ENCODE data around the gene MGRN1. TPM values are rescaled to one million over a fixed set of nuclear protein-coding genes. Genes with fewer than 3 reads are reported as not detected.
A peak's percentile ranks its signal among the peaks of the same experiment; 100 is the strongest.

MGRN1 gene
- total and polyA plus RNA-seq, 12 donors, result 19.2 to 73.5 (median 40.8) TPM

DNA sequence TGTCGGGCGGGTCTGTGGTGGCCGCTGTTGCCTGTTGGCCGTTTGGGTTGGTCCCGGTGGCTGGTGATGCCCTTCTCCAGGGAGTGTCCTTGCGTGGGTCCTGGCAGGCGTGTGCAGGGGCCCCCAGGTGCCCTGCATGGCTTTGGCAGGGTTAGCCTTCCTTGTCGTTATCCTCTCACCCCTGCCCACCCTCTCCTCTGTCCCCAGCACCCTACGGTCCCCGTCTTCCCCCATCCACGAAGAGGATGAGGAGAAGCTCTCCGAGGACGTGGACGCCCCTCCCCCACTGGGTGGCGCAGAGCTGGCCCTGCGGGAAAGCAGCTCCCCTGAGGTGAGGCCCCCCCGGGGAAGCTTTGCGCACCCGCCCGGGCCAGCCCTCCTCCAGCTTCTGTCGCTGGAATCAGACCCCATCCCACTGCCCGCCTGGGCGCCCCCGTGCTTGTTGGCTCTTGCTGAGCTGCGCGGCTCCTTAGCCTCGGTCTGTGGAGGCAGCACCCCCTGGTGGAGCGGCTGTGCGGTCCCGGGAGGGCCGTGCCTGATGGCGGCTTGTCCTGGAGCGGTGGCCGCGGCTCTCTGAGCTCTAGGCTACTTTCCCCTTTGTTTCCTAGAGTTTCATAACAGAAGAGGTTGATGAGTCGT is 58.1 kb downstream of the MGRN1 start:
- DNase-seq, result peak in 1 of 2 donors; percentile 18
- no peak for ATAC-seq
- WGBS, 2 donors, result 76 to 79% methylated on average over 35 to 36 of the region's 36 CpGs
- Histone ChIP-seq H3K36me3 (peaks cover 0 to 84% (median 12%) of the 10 kb centered on the region in 9 donors), H3K4me1 (peaks cover under 1 to 52% (median 26%) of the 10 kb centered on the region in 9 donors), H3K9me3 (no peaks in the 10 kb centered on the region), H3K27me3 (no peaks in the 10 kb centered on the region), H3K27ac (peak overlapping the region in 1 of 10 donors; percentile 11), H3K4me3 (no peak overlapping the region)
- TF ChIP-seq, protein P1, sequence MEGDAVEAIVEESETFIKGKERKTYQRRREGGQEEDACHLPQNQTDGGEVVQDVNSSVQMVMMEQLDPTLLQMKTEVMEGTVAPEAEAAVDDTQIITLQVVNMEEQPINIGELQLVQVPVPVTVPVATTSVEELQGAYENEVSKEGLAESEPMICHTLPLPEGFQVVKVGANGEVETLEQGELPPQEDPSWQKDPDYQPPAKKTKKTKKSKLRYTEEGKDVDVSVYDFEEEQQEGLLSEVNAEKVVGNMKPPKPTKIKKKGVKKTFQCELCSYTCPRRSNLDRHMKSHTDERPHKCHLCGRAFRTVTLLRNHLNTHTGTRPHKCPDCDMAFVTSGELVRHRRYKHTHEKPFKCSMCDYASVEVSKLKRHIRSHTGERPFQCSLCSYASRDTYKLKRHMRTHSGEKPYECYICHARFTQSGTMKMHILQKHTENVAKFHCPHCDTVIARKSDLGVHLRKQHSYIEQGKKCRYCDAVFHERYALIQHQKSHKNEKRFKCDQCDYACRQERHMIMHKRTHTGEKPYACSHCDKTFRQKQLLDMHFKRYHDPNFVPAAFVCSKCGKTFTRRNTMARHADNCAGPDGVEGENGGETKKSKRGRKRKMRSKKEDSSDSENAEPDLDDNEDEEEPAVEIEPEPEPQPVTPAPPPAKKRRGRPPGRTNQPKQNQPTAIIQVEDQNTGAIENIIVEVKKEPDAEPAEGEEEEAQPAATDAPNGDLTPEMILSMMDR (IDR thresholded peaks at IDR 0.05), result peak in 7 of 9 donors; percentile 11 to 50 (median 33)
- intact Hi-C loops (cut with DNase I), result loop anchor here in 1 of 10 donors (2.0 to 10.0 kb wide), 2 partner anchors 66 to 168 kb away; no protein-coding TSS in a partner anchor

DNA sequence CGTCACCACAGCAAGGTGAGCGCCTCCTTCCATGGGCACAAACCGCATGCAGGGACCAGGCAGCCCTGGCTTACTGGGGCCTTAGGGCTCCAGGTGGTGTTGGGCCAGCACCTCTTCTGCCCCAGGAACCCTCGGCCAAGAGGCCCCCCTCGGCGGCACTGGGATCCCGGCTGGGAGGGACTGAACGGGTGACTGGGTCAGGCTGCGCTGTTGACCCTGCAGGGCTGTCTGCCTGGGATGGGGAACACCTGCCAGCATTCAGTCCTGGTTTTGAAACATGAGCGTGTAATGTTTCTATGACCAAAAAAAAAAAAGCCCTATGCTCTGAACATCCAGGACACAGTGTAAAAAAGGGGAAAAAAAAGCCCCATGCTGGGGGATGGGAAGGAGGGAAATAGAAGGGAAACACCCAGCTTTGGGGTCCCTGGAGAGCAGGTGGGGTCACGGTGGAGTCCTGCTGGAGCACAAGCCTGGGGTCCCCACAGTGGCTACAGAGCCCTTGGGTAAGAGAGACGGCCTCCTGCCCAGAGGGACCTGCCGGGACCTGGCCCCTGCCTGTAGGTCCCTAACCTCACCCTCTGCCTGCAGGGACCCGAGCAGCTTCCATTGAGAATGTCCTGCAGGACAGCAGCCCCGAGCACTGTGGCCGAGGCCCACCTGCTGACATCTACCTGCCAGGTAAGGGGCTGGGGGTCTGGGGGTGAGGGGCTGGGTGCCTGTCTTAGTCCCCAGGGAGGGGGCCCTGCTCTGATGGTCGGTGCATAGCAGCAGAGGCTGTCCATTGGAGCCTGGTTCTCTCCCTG is 58.8 kb downstream of the MGRN1 start:
- no peak overlapping the region for H3K4me3 ChIP-seq
- intact Hi-C loops (cut with DNase I), result loop anchor here in 1 of 10 donors (2.0 to 10.0 kb wide), 2 partner anchors 67 to 169 kb away; no protein-coding TSS in a partner anchor
- no peaks in the 10 kb centered on the region for H3K27me3 ChIP-seq
- TF ChIP-seq, protein P1 (IDR thresholded peaks at IDR 0.05), result no peak
- H3K36me3 ChIP-seq, result peaks cover 0 to 86% (median 12%) of the 10 kb centered on the region in 9 donors
- H3K27ac ChIP-seq, result no peak overlapping the region
- H3K4me1 ChIP-seq, result peaks cover 0 to 55% (median 28%) of the 10 kb centered on the region in 9 donors
- 89 to 91% methylated on average over 17 of the region's 17 CpGs for WGBS, 2 donors
- ATAC-seq (no peak), DNase-seq (peak in 1 of 2 donors; percentile 10)
- no peaks in the 10 kb centered on the region for H3K9me3 ChIP-seq

DNA sequence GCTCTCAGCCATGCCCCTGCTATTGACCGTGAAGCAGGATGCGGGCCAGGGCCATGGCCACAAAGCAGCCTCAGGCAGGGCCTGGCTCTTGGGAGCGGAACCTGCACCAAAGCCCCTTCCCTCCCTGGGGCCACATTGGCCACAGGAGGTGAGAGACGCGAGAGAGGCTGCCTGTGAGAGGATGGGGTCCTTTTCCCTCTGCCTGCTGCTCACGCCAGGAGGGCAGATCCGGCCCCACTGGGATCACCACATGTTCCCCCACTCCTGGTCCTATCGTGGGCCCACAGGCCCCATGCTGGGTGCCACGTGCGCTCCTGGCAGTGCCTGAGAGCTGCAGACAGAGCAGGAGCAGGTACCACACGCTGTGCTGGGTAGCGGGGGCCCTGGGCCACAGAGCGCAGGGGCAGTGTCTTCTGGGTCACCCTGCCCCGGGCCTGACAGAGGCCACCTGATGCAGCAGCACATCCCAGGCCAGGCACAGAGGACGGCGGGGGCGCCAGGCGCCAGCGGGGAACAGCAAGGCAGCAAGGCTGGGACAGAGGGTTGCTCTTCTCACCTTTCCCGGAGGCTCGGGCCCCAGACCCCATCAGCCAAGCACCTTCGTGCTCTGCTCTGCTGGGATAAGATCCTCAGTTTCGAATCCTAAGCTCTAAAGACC is 59.6 kb downstream of the MGRN1 start:
- TF ChIP-seq, protein P1 (IDR thresholded peaks at IDR 0.05), result no peak
- Histone ChIP-seq H3K27ac (peak overlapping the region in 1 of 10 donors; percentile 41), H3K4me1 (peaks cover 0 to 49% (median 23%) of the 10 kb centered on the region in 9 donors), H3K27me3 (no peaks in the 10 kb centered on the region), H3K9me3 (no peaks in the 10 kb centered on the region), H3K4me3 (no peak overlapping the region), H3K36me3 (peaks cover 0 to 94% (median 12%) of the 10 kb centered on the region in 9 donors)
- DNase-seq (no peak), ATAC-seq (no peak)
- 91 to 97% methylated on average over 23 of the region's 23 CpGs for WGBS, 2 donors
- intact Hi-C loops (cut with DNase I), result loop anchor here in 1 of 10 donors (10.0 kb wide), 1 partner anchor 169 kb away; no protein-coding TSS in a partner anchor

DNA sequence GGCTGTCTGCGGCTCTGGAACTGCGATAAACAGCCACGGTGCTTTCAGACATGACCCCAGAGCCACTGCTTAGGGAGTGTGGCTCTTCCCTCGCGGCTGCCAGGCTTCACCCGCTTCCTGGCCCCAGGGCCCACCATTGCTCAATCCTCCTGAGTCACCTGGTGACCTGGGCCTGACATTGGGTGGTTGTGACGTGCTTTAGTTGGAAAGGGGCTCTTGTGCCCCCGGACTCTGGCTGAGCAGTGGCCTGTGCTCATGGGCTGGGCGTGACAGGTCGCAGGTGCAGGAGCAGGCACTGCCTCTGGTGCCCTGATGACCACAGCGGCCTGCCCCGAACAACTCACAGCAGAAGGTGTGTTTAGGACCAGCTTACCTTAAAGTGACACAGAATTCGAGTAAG is 60.1 kb downstream of the MGRN1 start:
- Histone ChIP-seq H3K4me1 (peaks cover 0 to 43% (median 18%) of the 10 kb centered on the region in 9 donors), H3K9me3 (no peaks in the 10 kb centered on the region), H3K36me3 (peaks cover 0 to 96% (median 12%) of the 10 kb centered on the region in 9 donors), H3K27me3 (no peaks in the 10 kb centered on the region), H3K27ac (peak overlapping the region in 1 of 10 donors; percentile 41), H3K4me3 (no peak overlapping the region)
- WGBS, 2 donors, result 92 to 93% methylated on average over 13 of the region's 13 CpGs
- DNase-seq, result no peak
- no peak for ATAC-seq
- TF ChIP-seq, protein P1 (IDR thresholded peaks at IDR 0.05), result no peak
- intact Hi-C loops (cut with DNase I), result loop anchor here in 1 of 10 donors (10.0 kb wide), 1 partner anchor 170 kb away; no protein-coding TSS in a partner anchor
